NOMO-1 treated with dmso at 0.1 percent for 144 hours (cell line): ENCODE data around the gene FBXO5.

ENCODE experiments used
- DNase-seq: peaks from one replicate; lab custom pipeline; 2025; ENCODE audit not compliant: unreplicated experiment; lab: John Stamatoyannopoulos, UW

Gene FBXO5

DNA sequence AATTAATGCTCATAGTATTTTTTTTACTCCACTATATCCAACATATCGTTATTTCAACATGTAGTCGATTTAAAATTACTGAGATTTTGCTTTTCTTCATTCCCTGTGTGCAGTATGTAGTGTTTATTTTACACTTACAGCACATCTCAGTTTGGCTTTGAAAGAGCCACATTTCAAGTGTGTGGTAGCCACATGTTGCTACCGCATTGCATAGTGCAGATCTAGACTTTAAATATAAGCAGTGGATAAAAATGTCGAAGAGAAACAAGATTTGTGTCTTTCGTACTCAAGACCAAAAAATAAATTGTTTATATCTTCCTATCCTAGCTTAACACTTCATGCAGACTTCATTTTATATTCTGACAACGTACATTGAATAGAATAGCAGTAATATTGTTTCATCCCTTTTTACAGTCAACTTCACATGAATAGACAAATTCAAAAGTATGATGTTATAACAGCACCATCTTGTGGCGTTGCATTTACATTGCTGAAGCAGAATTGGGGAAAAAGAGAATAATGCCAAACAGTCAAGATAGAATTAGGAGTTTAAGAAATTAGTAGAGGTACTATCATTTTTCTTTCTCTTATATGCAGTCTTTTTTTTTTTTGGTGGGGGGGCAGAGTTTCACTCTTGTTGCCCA is 29.9 kb downstream of the FBXO5 start:
- DNase-seq: no peak

DNA sequence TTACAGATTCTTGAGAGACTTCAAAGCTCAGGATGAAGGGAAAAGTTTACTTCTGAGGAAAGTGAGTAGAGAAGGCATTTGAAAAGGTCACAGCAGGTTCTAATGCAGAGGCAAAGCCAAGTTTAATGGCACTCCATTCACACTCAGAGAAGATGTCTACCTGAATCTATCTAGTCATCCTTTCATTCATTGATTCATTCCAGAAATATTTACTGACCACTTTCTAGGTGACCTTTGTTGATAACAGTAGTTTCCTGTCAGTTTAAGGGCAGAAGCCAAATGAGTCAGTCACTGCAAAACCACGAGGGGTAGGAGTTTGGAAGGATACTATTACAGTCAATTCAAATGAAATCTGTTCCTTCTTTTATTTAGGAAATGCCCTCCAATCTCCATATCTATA is 30.8 kb downstream of the FBXO5 start:
- DNase-seq: no peak

DNA sequence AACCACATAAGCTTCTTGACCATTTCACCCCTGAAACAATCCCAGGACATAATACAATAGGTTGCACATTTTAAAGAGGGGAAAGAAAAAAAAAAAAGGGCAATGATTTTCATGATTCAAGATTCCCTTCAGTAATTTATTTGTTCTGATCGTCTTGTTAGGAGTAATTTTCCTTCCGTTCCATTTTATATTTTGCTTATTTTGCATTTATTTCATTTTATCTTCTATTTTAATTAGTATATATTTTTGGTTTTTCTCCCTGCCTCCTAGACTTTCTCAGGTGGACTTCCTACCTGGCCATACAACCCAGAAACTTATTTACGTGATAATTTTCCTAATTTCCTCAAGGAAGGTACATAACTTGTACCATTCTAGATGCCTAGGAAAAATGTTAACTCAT is 32.6 kb downstream of the FBXO5 start:
- DNase-seq: no peak

DNA sequence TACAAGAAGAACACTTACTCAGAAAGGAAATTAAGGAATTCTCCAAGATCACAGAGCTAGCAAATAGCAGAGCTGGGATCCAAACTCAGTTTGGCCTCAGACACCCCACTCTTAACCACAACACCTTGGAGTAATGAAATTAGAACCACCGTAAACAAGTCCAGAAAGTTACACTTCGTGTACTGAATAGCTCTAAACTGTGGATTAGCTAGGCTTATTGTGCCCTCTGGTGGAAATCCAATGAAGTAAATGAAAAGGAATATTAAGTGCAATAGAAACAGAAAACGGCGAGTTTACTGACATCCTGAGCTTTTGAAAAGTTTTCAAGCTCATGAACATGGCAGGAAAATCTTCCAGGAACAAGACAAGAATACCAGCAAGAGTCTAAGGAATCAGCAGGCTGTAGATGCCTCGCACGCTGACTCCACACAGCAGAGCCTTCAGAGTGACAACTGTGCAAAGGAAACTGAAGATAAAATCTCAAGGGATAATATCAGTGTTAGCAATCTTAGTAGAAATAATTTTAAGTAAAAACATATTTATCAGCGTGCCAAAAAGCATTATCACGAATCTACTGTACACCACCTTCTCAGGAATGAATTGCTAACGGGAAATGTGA is 34.6 kb downstream of the FBXO5 start:
- no peak for DNase-seq

DNA sequence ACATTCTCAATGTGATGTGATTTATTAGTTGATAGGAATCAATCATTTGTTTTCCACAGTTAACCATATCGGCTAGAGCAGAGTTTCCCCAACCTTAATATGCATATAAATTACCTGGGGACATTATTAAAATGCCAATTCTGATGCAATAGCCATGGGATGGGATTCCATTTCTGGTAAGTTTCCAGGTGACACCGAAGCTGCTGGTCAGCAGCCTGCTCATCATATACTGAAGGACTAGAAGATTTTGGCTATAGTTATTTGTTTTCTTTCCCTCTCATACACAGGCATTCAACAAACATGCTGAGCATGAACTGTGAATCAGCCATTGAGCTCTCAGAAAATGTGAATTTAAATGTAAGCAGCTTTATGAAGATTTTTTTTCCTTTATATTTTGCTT is 35.8 kb downstream of the FBXO5 start:
- DNase-seq: no peak

DNA sequence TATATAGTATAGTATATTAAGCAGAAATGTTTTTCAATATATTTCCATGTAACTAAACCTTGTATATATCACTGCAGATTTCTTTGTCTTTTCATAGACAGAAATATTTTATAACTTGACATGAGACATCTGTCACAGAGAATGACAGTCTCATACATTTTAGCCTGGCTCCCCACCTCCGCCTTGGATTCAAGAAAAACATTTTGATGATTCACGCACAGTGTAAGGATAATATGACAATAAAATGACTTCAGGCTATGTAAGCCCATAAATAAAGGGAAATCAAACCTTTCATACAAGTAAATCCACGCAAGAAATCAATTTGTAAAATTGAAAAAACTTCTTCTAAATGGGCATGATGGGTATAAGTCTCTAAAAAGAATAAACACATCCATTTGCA is 36.4 kb downstream of the FBXO5 start:
- DNase-seq: no peak

DNA sequence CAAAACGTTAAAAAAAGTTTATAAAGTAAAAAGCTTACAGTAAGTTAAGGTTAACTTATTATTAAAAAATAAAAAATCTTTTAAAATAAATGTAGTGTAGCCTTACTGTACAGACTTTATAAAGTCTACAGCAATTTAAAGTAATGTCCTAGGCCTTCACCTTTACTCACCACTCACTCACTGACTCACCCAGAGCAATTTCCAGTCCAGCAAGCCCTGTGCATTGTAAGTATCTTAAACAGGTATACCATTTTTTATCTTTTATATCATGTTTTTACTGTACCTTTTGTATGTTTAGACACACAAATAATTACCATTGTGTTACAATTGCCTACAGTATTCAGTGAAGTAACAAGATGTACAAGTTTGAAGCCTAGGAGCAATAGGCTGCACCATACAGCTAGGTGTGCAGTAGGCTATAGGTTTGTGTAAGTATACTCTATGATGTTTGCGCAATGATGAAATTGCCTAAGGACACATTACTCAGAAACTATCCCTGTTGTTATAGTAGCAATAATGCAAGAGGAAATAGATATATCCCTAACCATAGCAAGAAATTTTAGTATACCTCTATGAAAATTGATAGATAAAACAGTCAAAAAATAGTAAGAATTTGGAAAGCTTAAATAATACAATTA is 39.5 kb downstream of the FBXO5 start:
- no peak for DNase-seq

DNA sequence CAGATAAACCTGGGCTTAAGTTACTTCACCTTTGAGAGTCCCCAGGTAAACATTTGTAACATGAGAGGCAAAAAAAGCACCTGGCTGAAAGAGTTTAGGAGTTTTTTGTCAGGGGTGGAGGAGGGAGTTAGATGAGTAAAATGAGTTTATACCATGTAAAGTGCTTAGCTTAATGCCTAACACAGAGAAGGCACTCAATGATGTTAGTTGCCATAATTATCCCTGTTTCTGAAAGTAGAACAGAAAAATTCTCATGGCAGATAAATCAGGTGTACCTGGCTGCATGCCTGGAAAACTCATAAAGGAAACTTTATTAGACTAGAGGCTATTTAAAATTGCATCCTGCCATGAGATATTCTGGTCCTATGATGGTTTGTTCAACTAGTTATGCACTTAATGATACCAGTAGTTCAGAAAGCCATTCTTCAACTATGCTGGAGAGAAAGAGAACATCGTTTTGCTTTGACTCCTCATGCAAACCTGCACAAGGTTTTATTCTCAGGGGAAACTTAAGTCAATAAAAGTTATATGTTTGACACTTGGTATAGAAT is 40.4 kb downstream of the FBXO5 start:
- DNase-seq: no peak

DNA sequence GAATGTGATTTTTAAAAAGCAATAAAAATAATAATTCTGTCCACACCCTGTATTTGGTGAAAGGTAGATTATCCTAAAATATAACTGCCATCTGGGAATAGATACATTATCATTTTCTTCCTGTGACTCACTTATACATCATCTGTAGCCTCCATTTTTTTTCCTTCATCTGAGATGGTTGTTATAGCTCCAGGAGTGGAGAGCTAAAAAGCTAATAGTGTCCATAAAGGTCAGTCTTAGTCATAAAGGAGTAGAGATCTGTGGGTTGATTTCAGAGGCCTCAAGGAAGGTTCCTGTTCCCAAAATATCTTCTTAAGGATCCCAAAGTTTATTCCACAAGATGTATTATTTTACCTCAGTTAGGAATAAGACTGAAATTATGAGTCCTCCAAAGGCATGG is 41.1 kb downstream of the FBXO5 start:
- DNase-seq: no peak

DNA sequence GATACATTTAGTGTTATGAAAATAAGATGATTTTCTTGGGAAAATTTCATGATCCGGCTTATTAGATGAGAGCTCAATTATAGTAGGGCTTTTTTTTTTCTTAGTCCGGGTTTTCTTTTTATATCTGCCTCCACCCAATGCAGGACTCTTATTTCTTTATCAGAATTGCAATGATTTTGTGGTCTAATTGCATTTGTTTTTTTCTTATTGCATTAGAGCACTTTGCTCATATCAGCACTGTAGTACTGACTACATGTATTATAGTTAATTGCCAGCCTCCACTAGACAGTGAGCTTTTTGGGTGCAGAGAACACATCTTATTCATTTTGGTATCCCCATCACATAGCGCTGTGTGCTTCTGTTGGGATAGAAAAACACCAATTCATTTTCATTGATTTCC is 50.0 kb downstream of the FBXO5 start:
- DNase-seq: no peak

DNA sequence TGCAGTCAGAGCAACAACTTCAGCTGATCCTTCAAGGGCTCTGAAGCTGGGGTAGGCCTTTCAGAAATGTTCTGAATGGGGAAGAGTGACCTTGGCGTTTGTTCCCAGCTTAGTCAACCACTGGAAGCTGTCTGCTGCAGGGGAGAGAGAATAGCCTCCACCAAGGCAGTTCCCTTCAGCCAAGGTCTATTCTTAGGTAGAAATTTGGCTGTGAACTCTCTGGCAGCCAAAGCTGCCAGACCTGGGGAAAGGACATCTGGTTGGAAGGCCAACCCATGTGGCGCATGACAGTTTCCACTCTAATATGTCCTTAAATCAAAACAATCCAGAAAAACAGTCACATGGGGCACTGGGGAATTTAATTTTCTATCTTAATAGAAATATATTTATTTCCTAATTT is 60.1 kb downstream of the FBXO5 start:
- DNase-seq: no peak
